T-helper 1 cell treated with Interleukin-12 subunit alpha and Interleukin-12 subunit beta and Interleukin-4 antibody, amounts not matched to agents 30 μg/mL and 1 μg/mL, for 36 hours (primary cell): ENCODE data around the gene MCTP2.
A peak's percentile ranks its signal among the peaks of the same experiment; 100 is the strongest.
"Not testable (repeated sequence)": the region's sequence is repeated elsewhere in the genome, so short reads cannot be mapped to it uniquely, and the experiment has no call there.

Source experiments
- H3K27ac Mint-ChIP-seq: one replicate; pipeline ENCODE4 v1.8.0; 2021; ENCODE audit warnings: mild to moderate bottlenecking, mixed read lengths
- H3K27me3 Mint-ChIP-seq: one replicate; pipeline ENCODE4 v1.8.0; 2021; ENCODE audit warnings: low read depth, mixed read lengths
- H3K36me3 Mint-ChIP-seq: one replicate; pipeline ENCODE4 v1.8.0; 2021; ENCODE audit warnings: low read depth, mixed read lengths
- H3K4me1 Mint-ChIP-seq: one replicate; pipeline ENCODE4 v1.8.0; 2021; ENCODE audit warnings: low read depth, mixed read lengths
- H3K4me3 Mint-ChIP-seq: one replicate; pipeline ENCODE4 v1.8.0; 2021; ENCODE audit warnings: mild to moderate bottlenecking, moderate library complexity, mixed read lengths
- H3K9me3 Mint-ChIP-seq: one replicate; pipeline ENCODE4 v1.8.0; 2021; ENCODE audit warnings: mixed read lengths

MCTP2 gene

DNA sequence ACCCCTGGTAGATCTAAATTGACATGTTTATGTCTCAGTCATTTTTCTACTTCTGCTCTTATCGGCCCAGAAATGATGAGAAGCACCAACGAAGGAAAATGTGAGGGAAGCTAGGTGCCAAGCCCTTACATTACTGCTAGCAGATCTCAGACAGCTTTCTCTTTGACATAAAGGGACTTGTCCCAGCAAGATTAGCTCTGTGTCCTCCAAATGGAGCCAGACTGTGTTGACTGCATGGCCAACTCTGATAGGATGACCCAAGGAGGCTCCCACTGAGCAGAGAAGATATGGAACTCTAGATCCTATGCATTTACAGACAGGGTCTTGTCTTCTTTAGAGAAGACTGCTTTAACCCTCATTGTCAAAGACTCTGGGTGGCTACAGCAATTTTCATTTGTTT lies 2.8 kb upstream of the MCTP2 start:
- Mint-ChIP-seq H3K36me3 (peaks cover 6% of the 10 kb centered on the region), H3K9me3 (peaks cover 1% of the 10 kb centered on the region), H3K27ac (peak overlapping the region; percentile 21), H3K27me3 (peaks cover 4% of the 10 kb centered on the region), H3K4me1 (peaks cover 44% of the 10 kb centered on the region), H3K4me3 (no peak overlapping the region)

DNA sequence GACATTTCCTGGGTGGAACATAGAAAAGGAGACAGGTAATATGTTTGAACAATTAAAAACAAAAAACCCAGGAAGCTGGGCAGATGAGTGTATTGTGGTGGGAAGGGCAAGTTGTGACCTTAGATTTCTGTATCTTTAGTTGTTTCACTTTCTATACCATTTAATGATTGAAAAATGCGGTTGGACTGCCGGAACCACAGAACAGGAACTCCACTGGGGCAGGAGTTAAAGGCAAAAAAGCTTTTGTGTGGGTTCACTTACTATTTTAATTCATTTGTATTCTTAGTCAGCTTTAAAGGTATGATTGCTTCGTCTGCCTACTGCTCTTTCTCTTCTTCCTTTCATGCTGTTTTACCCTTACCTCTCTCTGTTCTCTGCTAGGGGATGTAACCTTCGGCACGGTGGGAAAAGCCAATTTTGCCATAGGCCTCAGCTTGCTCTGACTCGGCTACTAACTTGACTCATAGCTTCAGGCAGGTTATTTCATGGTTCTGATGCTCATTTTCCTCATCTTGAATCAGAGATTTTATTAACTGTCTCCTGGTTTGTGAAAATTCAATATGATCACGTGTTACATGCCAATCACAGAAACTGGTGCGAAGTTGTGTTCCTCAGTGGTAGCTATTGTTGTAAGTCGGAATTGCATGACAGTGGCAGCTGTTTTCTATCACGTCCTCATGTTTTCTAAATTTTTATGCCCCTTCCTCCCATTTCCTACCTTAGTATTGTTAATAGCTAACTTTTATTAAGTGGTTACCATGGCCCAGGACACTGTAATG lies 1.6 kb upstream of the MCTP2 start:
- H3K27ac Mint-ChIP-seq, result peak overlapping the region; percentile 91
- peaks cover 52% of the 10 kb centered on the region for H3K4me1 Mint-ChIP-seq
- peaks cover 4% of the 10 kb centered on the region for H3K36me3 Mint-ChIP-seq
- no peaks in the 10 kb centered on the region for H3K27me3 Mint-ChIP-seq
- H3K4me3 Mint-ChIP-seq, result peak overlapping the region; percentile 87
- H3K9me3 Mint-ChIP-seq, result no peaks in the 10 kb centered on the region

DNA sequence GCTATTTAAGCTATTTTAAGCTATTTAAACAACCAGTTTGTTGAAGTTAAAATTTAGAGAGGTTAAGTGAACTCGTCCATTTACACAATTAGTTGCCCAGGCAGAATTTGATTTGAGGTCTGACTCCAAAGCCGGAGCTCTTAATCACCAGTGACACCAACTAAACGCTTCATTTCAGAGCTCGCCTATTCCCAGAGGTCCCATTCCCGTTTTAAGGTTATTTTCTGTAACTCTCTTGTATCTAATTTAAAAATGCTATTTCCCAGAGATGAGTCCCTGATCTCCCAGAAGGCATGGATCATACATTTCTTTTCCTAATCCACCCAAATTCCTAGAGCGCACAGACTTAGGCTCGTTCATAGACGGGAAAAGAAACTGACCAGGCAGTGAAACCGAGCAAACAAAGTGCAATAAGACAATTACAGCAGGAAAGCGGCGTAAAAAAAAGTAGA lies 904 bp upstream of the MCTP2 start:
- Mint-ChIP-seq H3K4me1 (peaks cover 57% of the 10 kb centered on the region), H3K4me3 (peak overlapping the region; percentile 87), H3K36me3 (peaks cover 8% of the 10 kb centered on the region), H3K27me3 (no peaks in the 10 kb centered on the region), H3K27ac (peak overlapping the region; percentile 91), H3K9me3 (no peaks in the 10 kb centered on the region)

DNA sequence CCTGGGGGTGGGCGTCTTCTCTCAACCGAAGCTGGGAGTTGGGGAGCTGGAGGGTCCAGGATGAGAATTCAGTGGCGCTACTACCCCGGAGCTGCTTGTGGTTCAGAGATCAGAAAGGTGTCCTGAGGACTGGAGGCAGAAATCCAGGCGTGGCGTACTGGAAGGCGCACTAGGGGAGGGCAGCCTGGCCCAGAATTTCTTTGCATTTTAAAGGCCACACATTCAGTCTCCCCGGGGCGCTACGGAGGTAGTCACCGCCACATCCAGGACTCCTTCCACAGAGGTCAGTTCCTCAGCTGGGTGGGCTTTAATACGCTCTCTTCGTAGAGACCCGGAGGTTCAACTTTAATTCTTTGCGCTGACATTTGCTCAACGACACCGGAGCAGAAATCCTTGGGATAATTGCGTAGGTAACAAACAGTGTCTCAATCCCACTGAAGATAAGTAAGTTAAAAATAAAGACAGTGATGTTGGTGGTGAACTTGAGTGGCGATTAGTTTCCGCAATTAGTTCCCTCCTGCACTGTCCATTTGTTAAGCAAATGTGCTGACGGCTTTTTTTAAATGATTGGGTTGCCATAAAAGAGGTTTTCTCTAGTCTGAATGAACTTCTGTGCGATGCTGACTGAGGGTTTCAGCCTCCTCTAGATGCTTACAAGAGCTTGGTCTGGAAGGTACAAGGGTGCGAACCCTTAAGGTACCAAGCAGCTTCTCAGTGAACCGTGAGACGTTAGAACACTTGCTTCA lies 535 bp downstream of the MCTP2 start:
- Mint-ChIP-seq H3K9me3 (no peaks in the 10 kb centered on the region), H3K27me3 (no peaks in the 10 kb centered on the region), H3K4me1 (peaks cover 68% of the 10 kb centered on the region), H3K36me3 (peaks cover 19% of the 10 kb centered on the region), H3K27ac (peak overlapping the region; percentile 91), H3K4me3 (peak overlapping the region; percentile 87)

DNA sequence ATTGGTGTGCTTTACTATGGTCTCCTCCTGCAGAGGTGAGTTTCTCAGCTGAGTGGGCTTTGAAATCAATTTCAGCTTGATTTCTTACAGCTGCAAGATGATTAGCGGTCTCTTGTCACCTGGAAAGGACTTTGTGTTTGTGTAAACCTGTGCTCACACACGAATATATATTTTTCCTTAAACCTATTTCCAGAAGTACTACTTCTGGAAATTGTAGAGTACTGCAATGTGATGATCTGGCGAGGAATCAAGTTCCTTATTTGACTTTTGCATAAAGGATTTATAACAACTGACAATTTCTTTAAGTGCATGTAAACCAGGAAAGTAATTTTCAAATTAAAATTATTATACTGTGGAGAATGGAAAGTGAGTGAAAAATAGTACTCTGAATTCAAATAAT lies 2.1 kb downstream of the MCTP2 start:
- H3K27ac Mint-ChIP-seq, result peak overlapping the region; percentile 34
- peak overlapping the region; percentile 56 for H3K4me3 Mint-ChIP-seq
- H3K4me1 Mint-ChIP-seq, result peaks cover 73% of the 10 kb centered on the region
- H3K36me3 Mint-ChIP-seq, result peaks cover 23% of the 10 kb centered on the region
- H3K9me3 Mint-ChIP-seq, result no peaks in the 10 kb centered on the region
- H3K27me3 Mint-ChIP-seq, result no peaks in the 10 kb centered on the region

GRCh38 chr15:94234300-94234699 lies 2.9 kb downstream of the MCTP2 start:
- Mint-ChIP-seq H3K36me3 (peaks cover 27% of the 10 kb centered on the region), H3K27ac (peak overlapping the region; percentile 34), H3K27me3 (no peaks in the 10 kb centered on the region), H3K9me3 (no peaks in the 10 kb centered on the region), H3K4me3 (peak overlapping the region; percentile 56), H3K4me1 (peaks cover 70% of the 10 kb centered on the region)

GRCh38 chr15:94235041-94235440 lies 3.7 kb downstream of the MCTP2 start:
- Mint-ChIP-seq H3K36me3 (peaks cover 29% of the 10 kb centered on the region), H3K4me1 (peaks cover 70% of the 10 kb centered on the region), H3K27ac (no peak overlapping the region), H3K4me3 (no peak overlapping the region), H3K27me3 (no peaks in the 10 kb centered on the region), H3K9me3 (no peaks in the 10 kb centered on the region)

DNA sequence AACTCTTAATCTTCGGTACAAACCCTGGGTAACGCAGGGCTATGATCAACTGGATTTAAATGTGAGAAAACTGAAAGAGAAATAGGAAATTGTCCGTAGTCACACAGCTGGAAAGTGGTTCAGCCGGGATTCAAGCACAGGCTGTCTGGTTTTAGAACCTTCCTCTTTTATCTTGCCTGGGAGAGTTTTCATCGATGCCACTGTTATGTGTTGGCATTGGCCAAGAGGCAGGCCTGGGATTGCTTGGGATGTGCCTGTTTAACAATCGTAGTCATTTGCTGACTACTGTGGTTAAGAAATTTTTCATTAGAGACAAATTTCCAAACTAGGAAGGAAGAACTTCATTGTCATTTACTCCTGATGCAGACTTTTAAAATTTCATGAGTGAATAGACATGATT lies 4.3 kb downstream of the MCTP2 start:
- Mint-ChIP-seq H3K36me3 (peaks cover 29% of the 10 kb centered on the region), H3K27me3 (no peaks in the 10 kb centered on the region), H3K4me1 (peaks cover 71% of the 10 kb centered on the region), H3K27ac (no peak overlapping the region), H3K4me3 (peak overlapping the region; percentile 12), H3K9me3 (no peaks in the 10 kb centered on the region)

DNA sequence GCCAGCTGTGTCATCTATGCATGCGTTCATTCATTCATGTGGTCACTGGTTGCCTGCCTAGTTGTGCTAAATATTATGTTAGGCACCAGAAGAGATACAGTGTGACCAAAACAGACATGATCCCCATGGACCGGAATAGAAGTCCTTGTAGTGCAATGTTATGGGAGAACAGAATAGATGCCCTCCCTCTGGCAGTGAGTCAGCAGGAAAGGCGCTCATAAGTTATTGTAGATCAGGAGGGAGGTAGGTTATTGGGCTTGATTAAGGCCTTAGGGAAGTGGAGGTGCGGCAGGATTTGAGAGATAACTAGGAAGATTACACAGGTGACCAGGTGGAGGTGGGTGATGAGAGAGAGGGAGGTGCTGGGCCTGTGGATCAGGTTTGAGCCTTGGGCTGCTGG lies 5.2 kb downstream of the MCTP2 start:
- H3K27ac Mint-ChIP-seq, result peak overlapping the region; percentile 37
- no peaks in the 10 kb centered on the region for H3K27me3 Mint-ChIP-seq
- H3K4me3 Mint-ChIP-seq, result peak overlapping the region; percentile 39
- no peaks in the 10 kb centered on the region for H3K9me3 Mint-ChIP-seq
- peaks cover 73% of the 10 kb centered on the region for H3K4me1 Mint-ChIP-seq
- H3K36me3 Mint-ChIP-seq, result peaks cover 29% of the 10 kb centered on the region

DNA sequence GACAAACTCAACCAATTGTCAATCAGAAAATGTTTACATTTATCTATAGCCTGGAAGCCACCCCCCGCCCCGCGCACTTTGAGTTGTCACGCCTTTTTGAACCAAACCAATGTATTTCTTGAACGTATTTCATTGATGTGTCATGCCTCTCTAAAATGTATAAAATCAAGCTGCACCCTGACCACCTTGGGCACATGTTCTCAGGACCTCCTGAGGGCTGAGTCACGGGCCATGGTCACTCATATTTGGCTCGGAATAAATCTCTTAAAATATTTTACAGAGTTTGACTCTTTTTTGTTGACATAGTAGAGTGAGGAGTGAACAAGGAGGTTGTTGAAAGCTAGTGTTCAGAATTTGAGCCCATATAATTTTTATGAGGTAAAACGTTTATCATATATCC lies 6.5 kb downstream of the MCTP2 start:
- H3K27me3 Mint-ChIP-seq, result no peaks in the 10 kb centered on the region
- no peak overlapping the region for H3K4me3 Mint-ChIP-seq
- no peaks in the 10 kb centered on the region for H3K9me3 Mint-ChIP-seq
- peak overlapping the region; percentile 23 for H3K27ac Mint-ChIP-seq
- H3K4me1 Mint-ChIP-seq, result peaks cover 74% of the 10 kb centered on the region
- peaks cover 26% of the 10 kb centered on the region for H3K36me3 Mint-ChIP-seq

DNA sequence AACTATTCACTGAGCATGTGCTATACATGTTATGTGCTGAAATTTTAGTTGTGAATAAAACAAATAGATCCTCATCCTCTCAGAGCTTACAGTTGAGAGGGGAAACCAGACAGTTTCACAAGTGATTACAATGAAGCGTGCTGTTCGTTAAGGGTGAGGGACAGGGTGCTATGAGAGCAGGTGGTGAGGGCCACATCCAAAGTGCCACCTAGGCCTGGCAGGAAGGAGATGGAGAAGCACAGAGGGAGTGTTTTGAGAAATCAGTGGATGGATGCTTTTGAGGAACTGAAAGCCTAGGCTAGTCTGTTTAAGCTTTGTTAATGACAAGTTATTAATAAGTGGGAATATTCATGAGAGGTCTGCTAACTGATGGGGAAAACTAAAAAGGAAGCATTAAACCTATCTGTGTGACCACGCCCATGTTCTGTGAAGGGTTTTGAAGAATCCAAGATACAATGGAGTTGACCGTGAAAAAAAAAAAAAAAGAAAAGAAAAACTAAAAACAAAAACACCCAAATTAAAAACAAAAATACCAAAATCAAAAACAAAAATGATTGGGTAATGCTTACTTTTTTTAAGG lies 7.3 kb downstream of the MCTP2 start:
- H3K27me3 Mint-ChIP-seq, result no peaks in the 10 kb centered on the region
- peak overlapping the region; percentile 47 for H3K4me3 Mint-ChIP-seq
- H3K9me3 Mint-ChIP-seq, result no peaks in the 10 kb centered on the region
- peaks cover 26% of the 10 kb centered on the region for H3K36me3 Mint-ChIP-seq
- H3K27ac Mint-ChIP-seq, result peak overlapping the region; percentile 61
- H3K4me1 Mint-ChIP-seq, result peaks cover 69% of the 10 kb centered on the region

- Mint-ChIP-seq H3K27me3 (no peaks in the 10 kb centered on the region), H3K27ac (peak overlapping the region; percentile 49), H3K36me3 (peaks cover 26% of the 10 kb centered on the region), H3K4me3 (peak overlapping the region; percentile 3), H3K4me1 (peaks cover 62% of the 10 kb centered on the region), H3K9me3 (no peaks in the 10 kb centered on the region)
These were observed 8.1 kb downstream of the MCTP2 start for GRCh38 chr15:94239474-94239873.

DNA sequence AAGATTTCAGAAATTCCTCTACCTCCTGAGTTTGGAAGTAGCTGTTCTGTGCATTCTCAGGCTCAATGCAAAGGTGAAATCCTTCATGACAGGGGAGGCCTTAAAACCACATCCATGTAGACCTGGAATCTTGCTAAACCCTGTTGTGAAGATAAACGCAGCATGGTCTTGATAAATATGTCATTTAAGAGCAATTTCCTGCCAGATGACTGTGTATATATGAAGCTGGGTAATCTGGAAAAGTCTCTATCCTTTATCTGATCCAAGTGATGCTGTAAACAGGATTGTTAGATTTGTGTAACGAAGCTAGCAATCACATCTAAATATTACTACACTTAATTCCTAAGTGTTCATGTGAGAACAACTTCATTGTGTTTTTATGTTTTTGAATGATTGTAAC lies 9.1 kb downstream of the MCTP2 start:
- Mint-ChIP-seq H3K4me1 (peaks cover 55% of the 10 kb centered on the region), H3K27me3 (no peaks in the 10 kb centered on the region), H3K36me3 (peaks cover 21% of the 10 kb centered on the region), H3K9me3 (no peaks in the 10 kb centered on the region), H3K27ac (no peak overlapping the region), H3K4me3 (no peak overlapping the region)

- Mint-ChIP-seq H3K4me3 (no peak overlapping the region), H3K9me3 (no peaks in the 10 kb centered on the region), H3K27ac (no peak overlapping the region), H3K36me3 (peaks cover 22% of the 10 kb centered on the region), H3K27me3 (no peaks in the 10 kb centered on the region), H3K4me1 (peaks cover 47% of the 10 kb centered on the region)
These were observed 10.9 kb downstream of the MCTP2 start for GRCh38 chr15:94242257-94242656.

DNA sequence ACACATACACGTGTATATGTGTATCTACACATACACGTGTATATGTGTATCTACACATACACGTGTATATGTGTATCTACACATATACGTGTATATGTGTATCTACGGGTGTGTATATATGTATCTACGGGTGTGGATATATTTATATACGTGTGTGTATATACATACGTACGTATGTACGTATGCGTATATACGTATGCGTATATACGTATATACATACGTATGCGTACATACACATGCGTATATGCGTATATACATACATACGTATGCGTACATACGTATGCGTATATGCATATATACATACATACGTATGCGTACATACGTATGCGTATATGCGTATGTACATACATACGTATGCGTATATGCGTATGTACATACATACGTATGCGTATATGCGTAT lies 11.6 kb downstream of the MCTP2 start:
- H3K9me3 Mint-ChIP-seq, H3K27me3 Mint-ChIP-seq, H3K27ac Mint-ChIP-seq, H3K4me3 Mint-ChIP-seq: not testable (repeated sequence)
- Mint-ChIP-seq H3K4me1 (peaks cover 48% of the 10 kb centered on the region), H3K36me3 (peaks cover 22% of the 10 kb centered on the region)
